Activated CD8-positive, alpha-beta T cell treated with anti-CD3 and anti-CD28 coated beads, Interleukin-2, amount 10 ng/mL, durations not matched to agents 7 days and 5 days (primary cell): ENCODE results near the gene MMP1. TPM values are rescaled to one million over a fixed set of nuclear protein-coding genes. Genes with fewer than 3 reads are reported as not detected.

Experiments used
- ATAC-seq: fragments of 150-1000 bp; cut with Tn5 transposase; one replicate; pipeline ENCODE4 v1.10.0; 2021; ENCODE audit warnings: moderate library complexity
- CTCF ChIA-PET: fragments of 350-600 bp; sonication (Branson Sonifier 250); formaldehyde crosslinking; loops from one replicate; lab custom pipeline; 2021; ENCODE audit warnings: antibody characterized with exemption; lab: Charles Lee
- POLR2A ChIA-PET: fragments of 350-600 bp; sonication (Branson Sonifier 250); formaldehyde crosslinking; loops from one replicate; lab custom pipeline; 2021; ENCODE audit warnings: antibody characterized with exemption; lab: Charles Lee
- DNase-seq: peaks from one replicate; pipeline ENCODE4 v3.0.0-alpha.2; 2020
- H3K27ac Mint-ChIP-seq: one replicate; pipeline ENCODE4 v1.8.0; 2021; ENCODE audit warnings: mild to moderate bottlenecking, mixed read lengths
- H3K27me3 Mint-ChIP-seq: one replicate; pipeline ENCODE4 v1.8.0; 2021; ENCODE audit warnings: low read depth, mixed read lengths
- H3K36me3 Mint-ChIP-seq: one replicate; pipeline ENCODE4 v1.8.0; 2021; ENCODE audit warnings: low read depth, mixed read lengths
- H3K4me1 Mint-ChIP-seq: one replicate; pipeline ENCODE4 v1.8.0; 2021; ENCODE audit warnings: low read depth, mixed read lengths
- H3K4me3 Mint-ChIP-seq: one replicate; pipeline ENCODE4 v1.8.0; 2021; ENCODE audit warnings: mild to moderate bottlenecking, mixed read lengths
- H3K9me3 Mint-ChIP-seq: one replicate; pipeline ENCODE4 v1.8.0; 2022; ENCODE audit warnings: mixed read lengths; ENCODE audit not compliant: insufficient read depth
- total RNA-seq, 2 experiments: library from RNA; stranded (reverse); gene quantifications; one replicate each; pipeline ENCODE4 v1.2.3, GENCODE V29; 2021

MMP1 gene
- total RNA-seq, 2 experiments from 2014 or later = not detected

- DNase-seq (no peak), ATAC-seq (no peak)
- Mint-ChIP-seq H3K4me3 (no peak within 1 kb of the TSS), H3K36me3 (no peaks in the 10 kb centered on the region), H3K27ac (no peak within 1 kb of the TSS), H3K9me3 (no peaks in the 10 kb centered on the region), H3K27me3 (peaks cover 2% of the 10 kb centered on the region), H3K4me1 (no peaks in the 10 kb centered on the region)
- CTCF ChIA-PET = interaction anchor here (1.0 kb wide), 1 partner anchor 47 kb away, joined by 4 read pairs; no protein-coding TSS in a partner anchor
- POLR2A ChIA-PET = no interaction called here
Measured at GRCh38 chr11:102780491-102780918, 17.5 kb downstream of the MMP1 start, which contains the start of gene MMP10. MMP10 (minus strand) TSS chr11:102780628; CDS start chr11:102780591, 37 bp downstream.

- Mint-ChIP-seq H3K27ac (no peak overlapping the region), H3K4me1 (no peaks in the 10 kb centered on the region), H3K9me3 (no peaks in the 10 kb centered on the region), H3K27me3 (peaks cover 2% of the 10 kb centered on the region), H3K4me3 (no peak overlapping the region), H3K36me3 (no peaks in the 10 kb centered on the region)
- no peak for ATAC-seq
- POLR2A ChIA-PET = no interaction called here
- no peak for DNase-seq
- CTCF ChIA-PET = no interaction called here
Measured at GRCh38 chr11:102776454-102776853, 21.5 kb downstream of the MMP1 start.

GRCh38 chr11:102773386-102773785 is 24.6 kb downstream of the MMP1 start:
- H3K9me3 Mint-ChIP-seq = no peaks in the 10 kb centered on the region
- DNase-seq (no peak), ATAC-seq (no peak)
- H3K27ac Mint-ChIP-seq = no peak overlapping the region
- H3K4me1 Mint-ChIP-seq = no peaks in the 10 kb centered on the region
- ChIA-PET CTCF (no interaction called here), POLR2A (no interaction called here)
- H3K4me3 Mint-ChIP-seq = no peak overlapping the region
- H3K27me3 Mint-ChIP-seq = peaks cover 4% of the 10 kb centered on the region
- no peaks in the 10 kb centered on the region for H3K36me3 Mint-ChIP-seq

GRCh38 chr11:102771351-102771750 is 26.6 kb downstream of the MMP1 start:
- Mint-ChIP-seq H3K9me3 (no peaks in the 10 kb centered on the region), H3K27me3 (peaks cover 4% of the 10 kb centered on the region), H3K27ac (no peak overlapping the region), H3K4me3 (no peak overlapping the region), H3K4me1 (no peaks in the 10 kb centered on the region), H3K36me3 (no peaks in the 10 kb centered on the region)
- ATAC-seq (no peak), DNase-seq (no peak)
- CTCF ChIA-PET = no interaction called here
- POLR2A ChIA-PET = no interaction called here

GRCh38 chr11:102770191-102770590 is 27.8 kb downstream of the MMP1 start:
- peaks cover 2% of the 10 kb centered on the region for H3K27me3 Mint-ChIP-seq
- no peak overlapping the region for H3K4me3 Mint-ChIP-seq
- ChIA-PET CTCF (no interaction called here), POLR2A (no interaction called here)
- no peaks in the 10 kb centered on the region for H3K36me3 Mint-ChIP-seq
- no peak for ATAC-seq
- no peak for DNase-seq
- H3K27ac Mint-ChIP-seq = no peak overlapping the region
- no peaks in the 10 kb centered on the region for H3K9me3 Mint-ChIP-seq
- no peaks in the 10 kb centered on the region for H3K4me1 Mint-ChIP-seq

GRCh38 chr11:102767800-102768199 is 30.2 kb downstream of the MMP1 start:
- H3K4me1 Mint-ChIP-seq = no peaks in the 10 kb centered on the region
- H3K27ac Mint-ChIP-seq = no peak overlapping the region
- peaks cover 2% of the 10 kb centered on the region for H3K27me3 Mint-ChIP-seq
- no peaks in the 10 kb centered on the region for H3K36me3 Mint-ChIP-seq
- POLR2A ChIA-PET = no interaction called here
- ATAC-seq (no peak), DNase-seq (no peak)
- H3K4me3 Mint-ChIP-seq = no peak overlapping the region
- H3K9me3 Mint-ChIP-seq = no peaks in the 10 kb centered on the region
- CTCF ChIA-PET = no interaction called here

GRCh38 chr11:102763440-102763839 is 34.5 kb downstream of the MMP1 start:
- H3K27ac Mint-ChIP-seq = no peak overlapping the region
- H3K9me3 Mint-ChIP-seq = no peaks in the 10 kb centered on the region
- H3K4me1 Mint-ChIP-seq = peaks cover 2% of the 10 kb centered on the region
- ATAC-seq (no peak), DNase-seq (no peak)
- POLR2A ChIA-PET = no interaction called here
- H3K4me3 Mint-ChIP-seq = no peak overlapping the region
- CTCF ChIA-PET = no interaction called here
- no peaks in the 10 kb centered on the region for H3K36me3 Mint-ChIP-seq
- peaks cover 1% of the 10 kb centered on the region for H3K27me3 Mint-ChIP-seq

GRCh38 chr11:102762361-102762767 is 35.6 kb downstream of the MMP1 start:
- H3K4me3 Mint-ChIP-seq = no peak overlapping the region
- DNase-seq = no peak
- H3K9me3 Mint-ChIP-seq = no peaks in the 10 kb centered on the region
- ChIA-PET CTCF (no interaction called here), POLR2A (no interaction called here)
- H3K4me1 Mint-ChIP-seq = peaks cover 2% of the 10 kb centered on the region
- ATAC-seq = no peak
- peaks cover 3% of the 10 kb centered on the region for H3K27me3 Mint-ChIP-seq
- H3K27ac Mint-ChIP-seq = no peak overlapping the region
- no peaks in the 10 kb centered on the region for H3K36me3 Mint-ChIP-seq

GRCh38 chr11:102761646-102762238 is 36.2 kb downstream of the MMP1 start:
- ChIA-PET CTCF (no interaction called here), POLR2A (no interaction called here)
- DNase-seq = no peak
- no peaks in the 10 kb centered on the region for H3K36me3 Mint-ChIP-seq
- H3K4me1 Mint-ChIP-seq = peaks cover 2% of the 10 kb centered on the region
- peaks cover 3% of the 10 kb centered on the region for H3K27me3 Mint-ChIP-seq
- no peak overlapping the region for H3K27ac Mint-ChIP-seq
- no peak for ATAC-seq
- H3K9me3 Mint-ChIP-seq = no peaks in the 10 kb centered on the region
- H3K4me3 Mint-ChIP-seq = no peak overlapping the region

GRCh38 chr11:102760344-102761035 is 37.5 kb downstream of the MMP1 start:
- Mint-ChIP-seq H3K27me3 (peaks cover 3% of the 10 kb centered on the region), H3K4me1 (peaks cover 2% of the 10 kb centered on the region), H3K27ac (no peak overlapping the region), H3K4me3 (no peak overlapping the region), H3K9me3 (no peaks in the 10 kb centered on the region), H3K36me3 (no peaks in the 10 kb centered on the region)
- CTCF ChIA-PET = no interaction called here
- POLR2A ChIA-PET = no interaction called here
- DNase-seq = no peak
- ATAC-seq = no peak

GRCh38 chr11:102757823-102758549 is 40.0 kb downstream of the MMP1 start:
- Mint-ChIP-seq H3K9me3 (no peaks in the 10 kb centered on the region), H3K4me3 (no peak overlapping the region), H3K4me1 (peaks cover 2% of the 10 kb centered on the region), H3K27ac (no peak overlapping the region), H3K27me3 (peaks cover 9% of the 10 kb centered on the region), H3K36me3 (no peaks in the 10 kb centered on the region)
- CTCF ChIA-PET = no interaction called here
- POLR2A ChIA-PET = no interaction called here
- ATAC-seq (no peak), DNase-seq (no peak)

- ChIA-PET CTCF (no interaction called here), POLR2A (no interaction called here)
- ATAC-seq (no peak), DNase-seq (no peak)
- Mint-ChIP-seq H3K9me3 (no peaks in the 10 kb centered on the region), H3K4me1 (no peaks in the 10 kb centered on the region), H3K27ac (no peak overlapping the region), H3K4me3 (no peak overlapping the region), H3K36me3 (no peaks in the 10 kb centered on the region), H3K27me3 (peaks cover 9% of the 10 kb centered on the region)
Measured at GRCh38 chr11:102753267-102753666, 44.7 kb downstream of the MMP1 start.
